HEK293T (cell line): Measurements from ENCODE around the gene GRAMD2A.

Source experiments
- ARNT ChIP-seq: fragments of 450-650 bp; IDR thresholded peaks from 2 replicates; pipeline ENCODE4 v1.6.1; 2017; ENCODE audit warnings: mild to moderate bottlenecking
- CTBP1 ChIP-seq: fragments of 450-650 bp; IDR thresholded peaks from 2 replicates; pipeline ENCODE4 v1.6.1; 2016; ENCODE audit warnings: borderline replicate concordance
- FOXA1 ChIP-seq: fragments of 450-650 bp; IDR thresholded peaks from 2 replicates; pipeline ENCODE4 v1.6.1; 2016; ENCODE audit warnings: mild to moderate bottlenecking
- FOXK2 ChIP-seq: fragments of 450-650 bp; IDR thresholded peaks from 2 replicates; pipeline ENCODE4 v1.6.1; 2016; ENCODE audit warnings: mild to moderate bottlenecking
- FOXM1 ChIP-seq: fragments of 450-650 bp; IDR thresholded peaks from 2 replicates; pipeline ENCODE4 v1.6.1; 2017; ENCODE audit warnings: mild to moderate bottlenecking, borderline replicate concordance
- SP1 ChIP-seq: fragments of 450-650 bp; IDR thresholded peaks from 2 replicates; pipeline ENCODE4 v1.6.1; 2017
- TARDBP ChIP-seq: fragments of 450-650 bp; IDR thresholded peaks from 2 replicates; pipeline ENCODE4 v1.6.1; 2016

GRCh38 chr15:72192416-72192815 lies 5.2 kb downstream of the GRAMD2A start:
- TF ChIP-seq SP1: no peak
- no peak for TF ChIP-seq CTBP1
- no peak for TF ChIP-seq TARDBP
- no peak for TF ChIP-seq ARNT
- no peak for TF ChIP-seq FOXK2
- TF ChIP-seq FOXM1: no peak
- no peak for TF ChIP-seq FOXA1
